Measurements from ENCODE around the gene SRL. TPM values are rescaled to one million over a fixed set of nuclear protein-coding genes. Genes with fewer than 3 reads are reported as not detected.

Gene SRL
- total and polyA plus RNA-seq, 4 donors: 0.14 to 0.22 (median 0.17) TPM

DNA sequence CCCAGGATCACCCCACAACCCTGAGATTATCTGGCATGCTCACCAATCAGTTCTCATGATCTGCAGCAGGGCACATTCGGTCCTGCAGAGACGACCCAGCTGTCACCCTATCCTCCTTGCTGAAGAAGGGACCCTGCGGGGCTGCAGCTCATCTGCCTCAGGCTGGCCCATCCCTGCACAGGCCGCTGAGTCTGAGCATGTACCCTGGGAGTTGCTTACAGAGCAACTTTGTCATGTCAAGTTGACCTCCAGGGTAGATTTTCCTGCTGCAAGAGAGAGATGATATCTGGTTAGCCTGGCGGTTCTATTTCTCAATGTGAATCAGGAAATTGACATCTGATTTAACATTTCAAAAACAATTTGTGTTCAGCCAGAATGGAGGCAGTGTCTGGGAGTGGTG is 89.6 kb downstream of the SRL start:
- WGBS: 83% methylated on average over 5 of the region's 5 CpGs
- H3K27me3 ChIP-seq (ENCODE audit: control insufficient read depth in 4 of 4, insufficient read depth in 4 of 4, low read length in 3 of 4): no peaks in the 10 kb centered on the region

GRCh38 chr16:4147236-4147635 is 94.6 kb downstream of the SRL start:
- 94% methylated on average over 10 of the region's 10 CpGs for WGBS
- Histone ChIP-seq H3K36me3 (ENCODE audit: control insufficient read depth in 4 of 4, insufficient read depth in 3 of 4, low read depth in 1 of 4, low read length in 3 of 4) (no peaks in the 10 kb centered on the region), H3K9ac (ENCODE audit: low read depth in 1 of 2, low read length in 2 of 2) (no peak overlapping the region), H3K27ac (ENCODE audit: low read depth in 1 of 2, low read length in 2 of 2) (no peak overlapping the region), H3K9me3 (ENCODE audit: control insufficient read depth in 4 of 4, low read length in 3 of 4) (no peaks in the 10 kb centered on the region), H3K4me1 (ENCODE audit: control insufficient read depth in 4 of 4, insufficient read depth in 4 of 4, low read length in 3 of 4) (no peaks in the 10 kb centered on the region), H3K4me3 (ENCODE audit: low read depth in 1 of 3, low read length in 3 of 3) (no peak overlapping the region), H3K27me3 (ENCODE audit: control insufficient read depth in 4 of 4, insufficient read depth in 4 of 4, low read length in 3 of 4) (no peaks in the 10 kb centered on the region)
- no peak for DNase-seq (ENCODE audit: low spot score)
- TF ChIP-seq YY1 (IDR thresholded peaks at IDR 0.05): no peak
- TF ChIP-seq ATF3 (IDR thresholded peaks at IDR 0.05): no peak
- no peak for TF ChIP-seq MAX (IDR thresholded peaks at IDR 0.05)
- no peak for TF ChIP-seq JUND (IDR thresholded peaks at IDR 0.05)
- no peak for TF ChIP-seq RXRA (IDR thresholded peaks at IDR 0.05)
- TF ChIP-seq FOXA2 (IDR thresholded peaks at IDR 0.05): no peak
- TF ChIP-seq ZBTB33 (IDR thresholded peaks at IDR 0.05): no peak
- no peak for TF ChIP-seq RAD21 (IDR thresholded peaks at IDR 0.05)
- no peak for TF ChIP-seq FOXA1 (IDR thresholded peaks at IDR 0.05)
- TF ChIP-seq, protein P1, sequence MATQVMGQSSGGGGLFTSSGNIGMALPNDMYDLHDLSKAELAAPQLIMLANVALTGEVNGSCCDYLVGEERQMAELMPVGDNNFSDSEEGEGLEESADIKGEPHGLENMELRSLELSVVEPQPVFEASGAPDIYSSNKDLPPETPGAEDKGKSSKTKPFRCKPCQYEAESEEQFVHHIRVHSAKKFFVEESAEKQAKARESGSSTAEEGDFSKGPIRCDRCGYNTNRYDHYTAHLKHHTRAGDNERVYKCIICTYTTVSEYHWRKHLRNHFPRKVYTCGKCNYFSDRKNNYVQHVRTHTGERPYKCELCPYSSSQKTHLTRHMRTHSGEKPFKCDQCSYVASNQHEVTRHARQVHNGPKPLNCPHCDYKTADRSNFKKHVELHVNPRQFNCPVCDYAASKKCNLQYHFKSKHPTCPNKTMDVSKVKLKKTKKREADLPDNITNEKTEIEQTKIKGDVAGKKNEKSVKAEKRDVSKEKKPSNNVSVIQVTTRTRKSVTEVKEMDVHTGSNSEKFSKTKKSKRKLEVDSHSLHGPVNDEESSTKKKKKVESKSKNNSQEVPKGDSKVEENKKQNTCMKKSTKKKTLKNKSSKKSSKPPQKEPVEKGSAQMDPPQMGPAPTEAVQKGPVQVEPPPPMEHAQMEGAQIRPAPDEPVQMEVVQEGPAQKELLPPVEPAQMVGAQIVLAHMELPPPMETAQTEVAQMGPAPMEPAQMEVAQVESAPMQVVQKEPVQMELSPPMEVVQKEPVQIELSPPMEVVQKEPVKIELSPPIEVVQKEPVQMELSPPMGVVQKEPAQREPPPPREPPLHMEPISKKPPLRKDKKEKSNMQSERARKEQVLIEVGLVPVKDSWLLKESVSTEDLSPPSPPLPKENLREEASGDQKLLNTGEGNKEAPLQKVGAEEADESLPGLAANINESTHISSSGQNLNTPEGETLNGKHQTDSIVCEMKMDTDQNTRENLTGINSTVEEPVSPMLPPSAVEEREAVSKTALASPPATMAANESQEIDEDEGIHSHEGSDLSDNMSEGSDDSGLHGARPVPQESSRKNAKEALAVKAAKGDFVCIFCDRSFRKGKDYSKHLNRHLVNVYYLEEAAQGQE (IDR thresholded peaks at IDR 0.05): no peak
- no peak for TF ChIP-seq EGR1 (IDR thresholded peaks at IDR 0.05; ENCODE audit: low read depth in 2 of 2)

More for the DNA sequence above, 89.6 kb downstream of the SRL start:
- Histone ChIP-seq H3K36me3 (ENCODE audit: control insufficient read depth in 4 of 4, insufficient read depth in 3 of 4, low read depth in 1 of 4, low read length in 3 of 4) (no peaks in the 10 kb centered on the region), H3K4me3 (ENCODE audit: low read depth in 1 of 3, low read length in 3 of 3) (no peak overlapping the region), H3K27ac (ENCODE audit: low read depth in 1 of 2, low read length in 2 of 2) (no peak overlapping the region), H3K9me3 (ENCODE audit: control insufficient read depth in 4 of 4, low read length in 3 of 4) (no peaks in the 10 kb centered on the region), H3K9ac (ENCODE audit: low read depth in 1 of 2, low read length in 2 of 2) (no peak overlapping the region), H3K4me1 (ENCODE audit: control insufficient read depth in 4 of 4, insufficient read depth in 4 of 4, low read length in 3 of 4) (no peaks in the 10 kb centered on the region)
- DNase-seq (ENCODE audit: low spot score): no peak
- TF ChIP-seq EGR1 (IDR thresholded peaks at IDR 0.05; ENCODE audit: low read depth in 2 of 2): no peak
- no peak for TF ChIP-seq HNF4G (IDR thresholded peaks at IDR 0.05)
- TF ChIP-seq NR2F2 (IDR thresholded peaks at IDR 0.05): no peak
- no peak for TF ChIP-seq YY1 (IDR thresholded peaks at IDR 0.05)
- TF ChIP-seq TAF1 (conservative IDR thresholded peaks at IDR 0.05): no peak
- TF ChIP-seq SP1 (IDR thresholded peaks at IDR 0.05): no peak
- TF ChIP-seq RXRA (IDR thresholded peaks at IDR 0.05): no peak
- no peak for TF ChIP-seq ZBTB33 (IDR thresholded peaks at IDR 0.05)
- no peak for TF ChIP-seq FOXA1 (IDR thresholded peaks at IDR 0.05)
- no peak for TF ChIP-seq RAD21 (IDR thresholded peaks at IDR 0.05)
- TF ChIP-seq, protein P1 (IDR thresholded peaks at IDR 0.05): no peak
- no peak for TF ChIP-seq FOXA2 (IDR thresholded peaks at IDR 0.05)
- no peak for TF ChIP-seq ATF3 (IDR thresholded peaks at IDR 0.05)
- TF ChIP-seq JUND (IDR thresholded peaks at IDR 0.05): no peak
- no peak for TF ChIP-seq HNF4A (conservative IDR thresholded peaks at IDR 0.05)

Data from liver (tissue), 9 donors.